Activated B cell treated with CpG ODN at 0.5 μM for 24 hours (primary cell): ENCODE results near the gene BCAR1. TPM values are rescaled to one million over a fixed set of nuclear protein-coding genes. Genes with fewer than 3 reads are reported as not detected.

Experiments
- ATAC-seq: fragments of 200-7000 bp; cut with Tn5 transposase; one replicate; pipeline ENCODE4 v1.10.0; 2021; ENCODE audit warnings: low read depth, mild to moderate bottlenecking, moderate library complexity
- CTCF ChIA-PET: fragments of 350-600 bp; sonication (Branson Sonifier 250); formaldehyde crosslinking; loops from one replicate; lab custom pipeline; 2021; ENCODE audit warnings: antibody characterized with exemption; lab: Charles Lee
- POLR2A ChIA-PET: fragments of 350-600 bp; sonication (Branson Sonifier 250); formaldehyde crosslinking; loops from one replicate; lab custom pipeline; 2021; ENCODE audit warnings: antibody characterized with exemption; lab: Charles Lee
- DNase-seq: peaks from one replicate; pipeline ENCODE4 v3.0.0; 2022
- H3K27ac Mint-ChIP-seq: one replicate; pipeline ENCODE4 v1.8.0; 2020; ENCODE audit warnings: mixed read lengths
- H3K27me3 Mint-ChIP-seq: one replicate; pipeline ENCODE4 v1.8.0; 2021; ENCODE audit warnings: mixed read lengths
- H3K36me3 Mint-ChIP-seq: one replicate; pipeline ENCODE4 v1.8.0; 2021; ENCODE audit warnings: low read depth, mixed read lengths
- H3K4me1 Mint-ChIP-seq: one replicate; pipeline ENCODE4 v1.8.0; 2021; ENCODE audit warnings: mixed read lengths
- H3K4me3 Mint-ChIP-seq: one replicate; pipeline ENCODE4 v1.8.0; 2020; ENCODE audit warnings: mild to moderate bottlenecking, mixed read lengths
- H3K9me3 Mint-ChIP-seq: one replicate; pipeline ENCODE4 v1.8.0; 2020; ENCODE audit warnings: mixed read lengths
- intact Hi-C: fragments of 100-400 bp; cut with micrococcal nuclease; formaldehyde crosslinking; loops from one replicate; pipeline ENCODE4 v1.15.1; 2024
- total RNA-seq: library from RNA; stranded (reverse); gene quantifications from 2 replicates; pipeline ENCODE4 v1.2.3, GENCODE V29; 2022
- TF ChIP-seq, protein P1 (sequence below): fragments of 200-600 bp; IDR thresholded peaks from one replicate; pipeline ENCODE4 v1.8.0; 2022; ENCODE audit warnings: antibody characterized with exemption, mild to moderate bottlenecking

BCAR1 gene
- total RNA-seq, 1 donor from 2014 or later: not detected

DNA sequence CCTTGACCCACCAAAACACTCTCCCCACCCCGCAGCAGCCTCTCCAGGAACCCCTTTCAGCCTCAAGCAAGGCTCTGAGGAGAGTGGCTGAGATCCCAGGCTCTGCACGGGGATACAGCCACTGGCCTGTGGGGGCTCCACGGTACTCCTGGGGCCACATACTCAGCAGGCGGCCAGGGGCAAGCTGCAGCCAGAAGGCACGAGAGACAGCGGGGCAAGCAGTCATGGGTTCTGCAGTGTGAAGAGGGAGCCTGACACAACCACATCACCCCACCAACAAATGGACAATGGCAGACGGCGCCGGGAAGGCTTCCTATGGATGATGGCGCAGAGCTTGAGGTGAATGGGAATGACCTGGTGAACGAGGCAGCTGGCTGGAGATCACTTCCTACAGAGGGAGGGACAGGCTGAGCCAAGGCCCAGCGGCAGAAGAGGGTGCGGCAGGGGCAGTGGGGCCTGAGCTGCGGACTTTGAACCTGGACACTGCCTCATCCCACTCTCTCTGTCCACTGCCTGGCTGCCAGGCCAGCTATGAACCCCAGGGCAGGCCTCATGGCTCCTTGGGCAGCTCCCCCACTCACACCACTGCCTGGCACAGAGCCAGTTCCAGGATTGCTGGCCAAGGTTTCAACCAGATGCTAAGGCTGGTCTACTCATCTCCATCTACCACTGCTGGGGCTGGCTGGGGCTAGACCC is 10.8 kb upstream of the BCAR1 start:
- H3K4me3 Mint-ChIP-seq: no peak overlapping the region
- H3K27ac Mint-ChIP-seq: no peak overlapping the region

DNA sequence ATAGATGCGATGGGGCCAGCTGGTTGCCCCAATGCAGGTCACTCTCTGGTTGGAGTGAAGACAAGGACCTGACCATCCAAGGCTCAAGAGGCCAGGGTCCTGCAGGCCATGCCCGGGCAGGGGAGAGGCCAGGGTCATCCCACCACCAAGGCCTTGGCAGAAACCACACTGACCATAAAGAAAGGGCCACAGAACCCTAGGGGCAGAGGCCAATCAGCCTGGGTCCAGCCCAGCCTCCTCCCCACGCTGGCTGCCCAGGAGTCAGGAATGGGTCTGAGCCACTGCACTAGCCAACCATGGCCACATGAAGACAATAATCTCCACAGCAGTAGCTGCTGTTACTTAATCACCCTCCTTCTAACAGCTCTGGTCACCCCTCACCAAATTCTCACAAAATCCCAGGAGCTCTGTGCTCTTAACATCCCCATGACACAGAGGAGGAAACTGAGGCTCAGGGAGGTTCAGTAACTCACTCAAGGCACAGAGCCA is 10.2 kb upstream of the BCAR1 start:
- no peaks in the 10 kb centered on the region for H3K36me3 Mint-ChIP-seq
- TF ChIP-seq, protein P1, sequence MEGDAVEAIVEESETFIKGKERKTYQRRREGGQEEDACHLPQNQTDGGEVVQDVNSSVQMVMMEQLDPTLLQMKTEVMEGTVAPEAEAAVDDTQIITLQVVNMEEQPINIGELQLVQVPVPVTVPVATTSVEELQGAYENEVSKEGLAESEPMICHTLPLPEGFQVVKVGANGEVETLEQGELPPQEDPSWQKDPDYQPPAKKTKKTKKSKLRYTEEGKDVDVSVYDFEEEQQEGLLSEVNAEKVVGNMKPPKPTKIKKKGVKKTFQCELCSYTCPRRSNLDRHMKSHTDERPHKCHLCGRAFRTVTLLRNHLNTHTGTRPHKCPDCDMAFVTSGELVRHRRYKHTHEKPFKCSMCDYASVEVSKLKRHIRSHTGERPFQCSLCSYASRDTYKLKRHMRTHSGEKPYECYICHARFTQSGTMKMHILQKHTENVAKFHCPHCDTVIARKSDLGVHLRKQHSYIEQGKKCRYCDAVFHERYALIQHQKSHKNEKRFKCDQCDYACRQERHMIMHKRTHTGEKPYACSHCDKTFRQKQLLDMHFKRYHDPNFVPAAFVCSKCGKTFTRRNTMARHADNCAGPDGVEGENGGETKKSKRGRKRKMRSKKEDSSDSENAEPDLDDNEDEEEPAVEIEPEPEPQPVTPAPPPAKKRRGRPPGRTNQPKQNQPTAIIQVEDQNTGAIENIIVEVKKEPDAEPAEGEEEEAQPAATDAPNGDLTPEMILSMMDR: no peak
- CTCF ChIA-PET: no interaction called here
- H3K4me3 Mint-ChIP-seq: no peak overlapping the region
- H3K27ac Mint-ChIP-seq: no peak overlapping the region
- DNase-seq (no peak), ATAC-seq (no peak)
- peaks cover 65% of the 10 kb centered on the region for H3K27me3 Mint-ChIP-seq
- POLR2A ChIA-PET: no interaction called here
- peaks cover 12% of the 10 kb centered on the region for H3K4me1 Mint-ChIP-seq
- H3K9me3 Mint-ChIP-seq: no peaks in the 10 kb centered on the region
- intact Hi-C loops: no loop called here

More for the DNA sequence above, 10.8 kb upstream of the BCAR1 start:
- ATAC-seq: no peak
- Mint-ChIP-seq H3K4me1 (peaks cover 12% of the 10 kb centered on the region), H3K9me3 (no peaks in the 10 kb centered on the region), H3K36me3 (no peaks in the 10 kb centered on the region), H3K27me3 (peaks cover 60% of the 10 kb centered on the region)
- intact Hi-C loops: no loop called here
- no peak for DNase-seq
- ChIA-PET CTCF (no interaction called here), POLR2A (interaction anchor here (0.5 kb wide), 1 partner anchor 1562 kb away, joined by 3 read pairs; no protein-coding TSS in a partner anchor)
- TF ChIP-seq, protein P1: no peak

DNA sequence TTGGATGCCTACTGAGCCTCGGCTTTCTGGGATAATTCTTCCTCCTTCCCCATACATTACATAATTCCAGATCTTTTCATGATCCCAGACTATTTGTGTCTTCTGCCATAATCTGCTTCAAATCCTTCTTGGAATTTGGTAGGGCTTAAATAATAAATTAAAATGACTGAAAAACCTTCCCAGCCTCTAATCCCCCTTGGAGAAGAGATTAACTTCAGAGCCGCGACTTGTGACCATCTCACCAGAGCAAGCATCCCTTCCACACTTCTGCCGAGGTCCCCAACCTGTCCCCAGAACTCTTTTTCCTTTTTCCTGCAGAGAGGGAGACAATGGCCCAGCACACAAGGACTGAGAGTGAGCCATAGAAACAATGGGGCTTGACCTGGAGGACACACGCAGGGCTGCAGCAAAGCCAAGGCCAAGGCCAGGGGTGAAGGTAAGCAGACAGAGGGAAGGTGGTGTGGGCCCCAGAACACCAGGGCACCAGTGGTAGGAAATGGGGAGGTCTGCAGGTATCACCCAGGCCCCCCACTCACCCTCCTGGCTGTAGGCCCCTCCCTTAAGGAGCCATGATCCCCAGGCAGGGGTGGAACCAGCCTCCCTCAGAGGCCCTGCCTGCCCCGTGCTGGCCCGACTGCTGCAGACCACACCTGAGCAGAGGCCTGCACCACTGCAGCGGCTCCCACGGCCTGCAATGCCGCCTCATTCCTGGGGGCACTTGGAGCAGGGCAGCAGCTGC is 9.6 kb upstream of the BCAR1 start:
- ChIA-PET POLR2A (no interaction called here), CTCF (no interaction called here)
- Mint-ChIP-seq H3K4me1 (peaks cover 8% of the 10 kb centered on the region), H3K4me3 (no peak overlapping the region), H3K27me3 (peaks cover 62% of the 10 kb centered on the region), H3K36me3 (no peaks in the 10 kb centered on the region), H3K9me3 (no peaks in the 10 kb centered on the region), H3K27ac (no peak overlapping the region)
- ATAC-seq (no peak), DNase-seq (no peak)
- intact Hi-C loops: no loop called here
- TF ChIP-seq, protein P1: no peak

DNA sequence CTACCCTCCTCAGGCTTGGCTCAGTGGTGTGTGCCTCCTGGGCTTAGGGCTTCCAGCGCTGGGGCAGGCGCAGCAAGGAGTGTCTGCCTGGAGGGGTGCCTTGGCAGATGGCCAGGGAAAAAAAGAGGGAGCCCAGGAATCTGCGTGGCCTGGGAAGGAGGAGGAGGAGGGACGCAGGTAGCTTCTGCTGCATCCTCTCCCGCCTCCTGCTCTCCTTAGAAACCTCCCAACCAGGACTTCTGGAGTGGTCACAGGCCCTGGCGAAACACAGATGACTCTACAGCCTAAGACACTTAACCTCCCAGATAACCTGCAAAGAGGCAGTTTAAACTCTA is 7.3 kb upstream of the BCAR1 start:
- H3K27me3 Mint-ChIP-seq: peaks cover 70% of the 10 kb centered on the region
- no peaks in the 10 kb centered on the region for H3K4me1 Mint-ChIP-seq
- H3K27ac Mint-ChIP-seq: no peak overlapping the region
- ATAC-seq (no peak), DNase-seq (no peak)
- ChIA-PET CTCF (no interaction called here), POLR2A (no interaction called here)
- H3K36me3 Mint-ChIP-seq: no peaks in the 10 kb centered on the region
- TF ChIP-seq, protein P1: no peak
- intact Hi-C loops: no loop called here
- H3K9me3 Mint-ChIP-seq: no peaks in the 10 kb centered on the region
- H3K4me3 Mint-ChIP-seq: no peak overlapping the region
